NCI-H2081 (cell line): Measurements from ENCODE around the gene MTARC2.
A peak's percentile ranks its signal among the peaks of the same experiment; 100 is the strongest.
"Not testable (repeated sequence)": the region's sequence is repeated elsewhere in the genome, so short reads cannot be mapped to it uniquely, and the experiment has no call there.

Experiments
- DNase-seq, 2 experiments: peaks; one replicate each; lab custom pipeline; 2025; lab: John Stamatoyannopoulos, UW

Gene MTARC2

GRCh38 chr1:220732621-220733020 is 15.5 kb upstream of the MTARC2 start:
- DNase-seq, result no peak

GRCh38 chr1:220733086-220733601 is 15.0 kb upstream of the MTARC2 start:
- DNase-seq, result peak; percentile 86 to 89

GRCh38 chr1:220734571-220735326 is 13.4 kb upstream of the MTARC2 start:
- DNase-seq, result no peak

- not testable (repeated sequence) for DNase-seq
Observed at GRCh38 chr1:220736283-220736682, 11.8 kb upstream of the MTARC2 start.

- DNase-seq, result no peak
Observed at GRCh38 chr1:220741349-220741748, 6.8 kb upstream of the MTARC2 start.

- DNase-seq, result no peak
Observed at GRCh38 chr1:220741825-220742224, 6.3 kb upstream of the MTARC2 start.

GRCh38 chr1:220742520-220742919 is 5.6 kb upstream of the MTARC2 start:
- no peak for DNase-seq

GRCh38 chr1:220746851-220747250 is 1.3 kb upstream of the MTARC2 start:
- no peak for DNase-seq

- DNase-seq, result no peak
Observed at GRCh38 chr1:220747437-220748088, 559 bp upstream of the MTARC2 start.

- no peak for DNase-seq
Observed at GRCh38 chr1:220748936-220749335, 814 bp downstream of the MTARC2 start.

GRCh38 chr1:220750131-220750515 is 2.0 kb downstream of the MTARC2 start:
- DNase-seq, result no peak

GRCh38 chr1:220751111-220751510 is 3.0 kb downstream of the MTARC2 start:
- DNase-seq, result no peak

GRCh38 chr1:220754212-220754917 is 6.2 kb downstream of the MTARC2 start:
- no peak for DNase-seq

- DNase-seq, result no peak
Observed at GRCh38 chr1:220754918-220755295, 6.8 kb downstream of the MTARC2 start.

GRCh38 chr1:220755309-220755708 is 7.2 kb downstream of the MTARC2 start:
- DNase-seq, result no peak

GRCh38 chr1:220757441-220757840 is 9.3 kb downstream of the MTARC2 start:
- no peak for DNase-seq

GRCh38 chr1:220759147-220759546 is 11.0 kb downstream of the MTARC2 start:
- no peak for DNase-seq

GRCh38 chr1:220761688-220762427 is 13.7 kb downstream of the MTARC2 start:
- DNase-seq, result no peak

GRCh38 chr1:220764757-220765156 is 16.6 kb downstream of the MTARC2 start:
- DNase-seq, result no peak

- DNase-seq, result no peak
Observed at GRCh38 chr1:220767312-220768125, 19.4 kb downstream of the MTARC2 start.

- DNase-seq, result no peak
Observed at GRCh38 chr1:220768126-220768601, 20.0 kb downstream of the MTARC2 start.
